HG02610 (cell line): Measurements from ENCODE around the gene GOLGA6L4.
"Not testable (repeated sequence)": the region's sequence is repeated elsewhere in the genome, so short reads cannot be mapped to it uniquely, and the experiment has no call there.

ENCODE experiments used
- ATAC-seq: cut with Tn5 transposase; IDR thresholded peaks from one replicate; pipeline ENCODE4 v1.9.1; 2021; ENCODE audit warnings: mild to moderate bottlenecking, moderate library complexity; ENCODE audit not compliant: unreplicated experiment

GOLGA6L4 gene, protein sequence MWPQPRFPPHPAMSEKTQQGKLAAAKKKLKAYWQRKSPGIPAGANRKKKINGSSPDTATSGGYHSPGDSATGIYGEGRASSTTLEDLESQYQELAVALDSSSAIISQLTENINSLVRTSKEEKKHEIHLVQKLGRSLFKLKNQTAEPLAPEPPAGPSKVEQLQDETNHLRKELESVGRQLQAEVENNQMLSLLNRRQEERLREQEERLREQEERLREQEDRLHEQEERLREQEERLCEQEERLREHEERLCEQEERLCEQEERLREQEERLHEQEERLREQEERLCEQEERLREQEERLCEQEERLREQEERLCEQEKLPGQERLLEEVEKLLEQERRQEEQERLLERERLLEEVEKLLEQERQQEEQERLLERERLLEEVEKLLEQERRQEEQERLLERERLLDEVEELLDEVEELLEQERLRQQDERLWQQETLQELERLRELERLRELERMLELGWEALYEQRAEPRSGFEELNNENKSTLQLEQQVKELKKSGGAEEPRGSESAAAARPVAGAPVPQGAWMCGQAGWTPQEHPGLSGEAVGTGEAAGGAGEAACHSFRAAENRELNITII

DNA sequence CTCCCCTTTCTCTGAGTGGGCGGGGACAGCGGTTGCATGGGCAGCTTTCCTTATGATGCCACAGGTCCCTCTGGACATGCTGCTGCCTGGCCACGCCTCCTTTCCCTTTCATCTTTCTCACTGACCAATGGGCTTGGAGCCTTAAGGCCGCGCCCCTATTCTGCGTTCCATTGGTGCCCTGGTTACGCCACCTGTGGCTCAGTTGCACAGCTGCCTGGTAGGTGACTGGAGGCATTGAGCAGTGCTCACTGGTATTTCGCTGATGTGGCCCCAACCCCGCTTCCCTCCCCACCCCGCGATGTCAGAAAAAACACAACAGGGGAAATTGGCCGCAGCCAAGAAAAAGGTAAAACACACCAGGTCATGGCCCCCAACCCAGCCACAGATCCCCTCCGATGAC, at the start of gene GOLGA6L4:
Gene GOLGA6L4 (plus strand): TSS at position 201 of the 400 bp plus-strand sequence. CDS start 62 bp downstream, at position 263.
- ATAC-seq = not testable (repeated sequence)

DNA sequence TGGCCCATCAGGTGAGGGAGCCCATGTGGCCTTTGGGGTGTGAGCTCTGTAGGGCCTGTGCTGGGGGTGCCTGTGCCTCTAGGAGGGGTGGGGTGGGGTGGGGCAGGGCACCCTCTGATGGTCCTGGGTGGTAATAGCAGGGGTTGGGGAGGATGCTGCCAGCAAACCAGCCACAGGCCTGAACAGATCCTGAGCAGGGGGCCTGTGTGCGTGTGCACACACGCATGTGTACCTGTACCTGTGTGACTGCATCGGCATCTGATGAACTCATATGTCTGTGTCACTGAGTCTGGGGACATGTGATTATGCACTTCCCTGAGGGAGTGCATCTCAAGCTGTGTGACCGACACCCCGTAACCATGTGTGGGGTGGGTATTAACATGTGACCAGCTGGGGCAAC, 42.6 kb upstream of the GOLGA6L4 start:
- not testable (repeated sequence) for ATAC-seq

DNA sequence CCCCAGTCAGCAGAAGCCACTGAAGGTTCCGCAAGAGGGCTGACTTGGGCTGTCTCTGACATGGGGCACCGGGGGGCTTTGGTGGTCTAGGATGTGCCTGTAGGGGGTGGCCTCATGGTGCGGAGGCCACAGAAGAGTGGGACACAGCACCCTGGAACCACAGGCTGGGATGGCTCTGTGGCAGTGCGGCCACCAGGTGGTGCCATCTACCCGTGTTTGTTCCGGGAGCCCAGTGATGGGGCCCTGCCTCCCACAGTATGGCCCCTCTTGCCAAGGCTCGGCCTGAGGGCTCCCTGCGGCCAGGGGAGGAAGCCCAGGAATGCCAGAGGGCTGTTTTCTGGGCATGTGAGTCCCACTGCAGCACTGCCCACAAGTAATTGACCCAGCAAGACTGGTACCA, 40.0 kb upstream of the GOLGA6L4 start:
- ATAC-seq = peak; percentile 66

DNA sequence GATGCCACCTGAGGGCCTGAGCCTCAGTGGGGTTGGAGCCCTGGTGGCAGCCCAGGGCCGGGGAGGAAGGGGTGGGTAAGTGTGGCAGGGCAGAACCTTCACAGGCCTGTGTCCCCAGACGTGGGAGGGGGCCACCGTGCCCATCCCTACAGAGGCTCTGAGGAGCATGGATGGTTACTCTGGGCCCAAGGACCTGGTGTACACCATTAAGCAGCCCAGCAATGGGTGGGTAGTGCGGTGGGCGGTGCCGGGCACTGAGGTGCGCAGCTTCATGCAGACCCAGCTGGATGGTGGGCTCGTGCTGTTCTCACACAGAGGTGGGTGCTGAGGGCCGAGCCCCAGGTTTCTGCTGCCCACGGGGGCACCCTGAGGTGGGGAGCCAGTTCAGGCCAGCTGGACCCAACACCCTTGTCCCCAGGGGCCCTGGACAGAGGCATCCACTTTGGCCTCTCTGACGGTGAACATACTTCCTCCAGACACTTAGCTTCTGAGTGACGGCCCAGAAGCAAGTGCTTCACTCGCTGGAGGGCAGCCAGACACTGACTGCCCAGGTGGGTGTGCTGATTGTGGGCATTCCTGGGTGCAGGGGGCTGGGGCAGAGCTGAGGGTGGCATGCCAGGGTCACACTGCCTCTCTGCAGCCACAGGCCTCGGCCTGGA, 38.9 kb upstream of the GOLGA6L4 start:
- ATAC-seq = not testable (repeated sequence)

DNA sequence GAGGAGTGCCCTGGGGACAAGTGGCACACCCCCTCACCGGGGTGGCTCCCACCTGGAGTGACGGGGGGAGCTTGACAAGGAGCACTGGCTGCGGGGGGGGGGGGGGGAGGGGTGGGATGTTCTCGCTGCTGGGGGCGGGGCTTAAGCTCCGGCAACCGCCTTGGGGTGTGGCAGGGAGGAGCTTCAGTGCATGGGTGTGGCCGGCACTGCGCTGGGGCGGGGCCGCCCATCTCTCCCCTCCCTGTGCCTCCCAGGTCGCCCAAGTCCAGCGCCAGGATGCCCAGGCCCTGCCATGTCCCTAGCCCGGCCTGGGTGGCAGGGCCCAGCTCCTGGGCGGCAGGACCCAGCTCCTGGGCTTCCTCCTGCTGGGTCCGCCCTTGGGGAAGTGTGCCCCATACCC, 35.7 kb upstream of the GOLGA6L4 start:
- not testable (repeated sequence) for ATAC-seq

DNA sequence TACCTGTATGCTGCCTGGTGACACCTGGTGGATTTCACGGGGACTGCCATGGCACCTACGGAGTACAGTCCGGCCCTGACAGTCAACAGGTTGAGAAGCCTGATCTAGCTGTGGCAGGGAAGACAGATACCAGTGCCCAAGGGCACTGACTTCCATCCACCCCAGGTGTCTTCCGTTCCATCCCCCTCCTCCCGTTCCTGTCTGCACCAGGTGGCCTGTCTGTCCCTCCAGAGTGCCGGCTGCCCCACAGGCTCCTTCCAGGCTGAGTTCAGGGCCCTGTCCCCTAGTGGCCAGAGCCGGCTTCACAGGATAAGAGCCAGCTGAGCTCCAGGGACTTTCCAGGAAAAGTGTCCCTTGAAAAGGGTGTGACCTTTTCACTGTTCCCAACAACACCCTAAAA, 10.9 kb downstream of the GOLGA6L4 start:
- ATAC-seq = not testable (repeated sequence)
